Measurements from ENCODE around the gene HOXD12.

HOXD12 gene

GRCh38 chr2:176115883-176116813, 16.6 kb downstream of the HOXD12 start, which contains the start of gene HOXD10:
HOXD10 (plus strand) TSS chr2:176116778; CDS start chr2:176116834, 56 bp downstream.
- no peak within 1 kb of the TSS for H3K27ac ChIP-seq (replicated peaks; ENCODE audit: low read length)
- H3K4me1 ChIP-seq (ENCODE audit: control insufficient read depth in 2 of 2, insufficient read depth in 1 of 2, low read depth in 1 of 2, low read length in 2 of 2), result no peaks in the 10 kb centered on the region
- H2BK15ac ChIP-seq (ENCODE audit: low read length), result no peak within 1 kb of the TSS
- peak within 1 kb of the TSS; percentile 13 for H3K4me2 ChIP-seq (ENCODE audit: insufficient read depth, low read length, poor library complexity, severe bottlenecking)
- H3K18ac ChIP-seq (ENCODE audit: low read length), result no peak within 1 kb of the TSS
- no peaks in the 10 kb centered on the region for H3K79me1 ChIP-seq (ENCODE audit: low read depth, low read length)
- no peak within 1 kb of the TSS for H3K23ac ChIP-seq (ENCODE audit: low read depth, low read length, poor library complexity)
- no peak within 1 kb of the TSS for H2BK5ac ChIP-seq (ENCODE audit: low read length)
- H2BK12ac ChIP-seq (ENCODE audit: low read length), result no peak within 1 kb of the TSS
- H3K36me3 ChIP-seq (replicated peaks in 1 of 2; ENCODE audit: control insufficient read depth in 2 of 2, insufficient read depth in 2 of 2, low read length in 2 of 2), result no peaks in the 10 kb centered on the region
- no peak within 1 kb of the TSS for H3K9ac ChIP-seq (ENCODE audit: low read depth, low read length, poor library complexity)
- no peak within 1 kb of the TSS for H2BK120ac ChIP-seq (ENCODE audit: low read depth, low read length)
- no peak within 1 kb of the TSS for H2AK5ac ChIP-seq (ENCODE audit: low read depth, low read length)
- H4K8ac ChIP-seq (ENCODE audit: low read depth, low read length), result no peak within 1 kb of the TSS
- peaks cover 5 to 7% of the 10 kb centered on the region in 2 donors for H3K9me3 ChIP-seq (replicated peaks in 1 of 2; ENCODE audit: control insufficient read depth in 2 of 2, insufficient read depth in 1 of 2, low read depth in 1 of 2, low read length in 2 of 2)
- H2AFZ ChIP-seq (ENCODE audit: low read length), result peak within 1 kb of the TSS; percentile 49
- H4K91ac ChIP-seq (ENCODE audit: low read depth, low read length, poor library complexity), result no peak within 1 kb of the TSS
- no peak for DNase-seq (ENCODE audit: low spot score)
- H3K14ac ChIP-seq (ENCODE audit: low read length), result no peak within 1 kb of the TSS
- WGBS, 2 donors (ENCODE audit: extremely low coverage in 2 of 2, insufficient read length in 2 of 2, insufficient replicate concordance in 1 of 2), result no CpG with 5 or more reads among the region's 66 CpGs
- peaks cover 53 to 99% (median 96%) of the 10 kb centered on the region in 3 experiments for H3K27me3 ChIP-seq (ENCODE audit: control insufficient read depth in 3 of 3, insufficient read depth in 3 of 3, low read depth in 1 of 3, low read length in 3 of 3)
- no peak within 1 kb of the TSS for H3K4ac ChIP-seq (ENCODE audit: low read length)
- no peak within 1 kb of the TSS for H3K4me3 ChIP-seq (ENCODE audit: low read length in 2 of 2)

GRCh38 chr2:176117162-176117822, 17.7 kb downstream of the HOXD12 start:
- no peak overlapping the region for H2BK12ac ChIP-seq (ENCODE audit: low read length)
- no peak overlapping the region for H2AK5ac ChIP-seq (ENCODE audit: low read depth, low read length)
- H3K27ac ChIP-seq (replicated peaks; ENCODE audit: low read length), result no peak overlapping the region
- DNase-seq (ENCODE audit: low spot score), result no peak
- H3K36me3 ChIP-seq (replicated peaks in 1 of 2; ENCODE audit: control insufficient read depth in 2 of 2, insufficient read depth in 2 of 2, low read length in 2 of 2), result no peaks in the 10 kb centered on the region
- H4K8ac ChIP-seq (ENCODE audit: low read depth, low read length), result no peak overlapping the region
- no peak overlapping the region for H3K4me2 ChIP-seq (ENCODE audit: insufficient read depth, low read length, poor library complexity, severe bottlenecking)
- H3K9ac ChIP-seq (ENCODE audit: low read depth, low read length, poor library complexity), result no peak overlapping the region
- no peak overlapping the region for H2BK120ac ChIP-seq (ENCODE audit: low read depth, low read length)
- no peak overlapping the region for H3K4me3 ChIP-seq (ENCODE audit: low read length in 2 of 2)
- H3K23ac ChIP-seq (ENCODE audit: low read depth, low read length, poor library complexity), result no peak overlapping the region
- H3K27me3 ChIP-seq (ENCODE audit: control insufficient read depth in 3 of 3, insufficient read depth in 3 of 3, low read depth in 1 of 3, low read length in 3 of 3), result peaks cover 59 to 99% (median 96%) of the 10 kb centered on the region in 3 experiments
- H2AFZ ChIP-seq (ENCODE audit: low read length), result no peak overlapping the region
- H3K14ac ChIP-seq (ENCODE audit: low read length), result no peak overlapping the region
- no peak overlapping the region for H2BK5ac ChIP-seq (ENCODE audit: low read length)
- no peak overlapping the region for H3K18ac ChIP-seq (ENCODE audit: low read length)
- no peaks in the 10 kb centered on the region for H3K79me1 ChIP-seq (ENCODE audit: low read depth, low read length)
- no CpG with 5 or more reads among the region's 40 CpGs for WGBS, 2 donors (ENCODE audit: extremely low coverage in 2 of 2, insufficient read length in 2 of 2, insufficient replicate concordance in 1 of 2)
- no peak overlapping the region for H2BK15ac ChIP-seq (ENCODE audit: low read length)
- H4K91ac ChIP-seq (ENCODE audit: low read depth, low read length, poor library complexity), result no peak overlapping the region
- H3K4ac ChIP-seq (ENCODE audit: low read length), result no peak overlapping the region
- peaks cover 5 to 7% of the 10 kb centered on the region in 2 donors for H3K9me3 ChIP-seq (replicated peaks in 1 of 2; ENCODE audit: control insufficient read depth in 2 of 2, insufficient read depth in 1 of 2, low read depth in 1 of 2, low read length in 2 of 2)
- H3K4me1 ChIP-seq (ENCODE audit: control insufficient read depth in 2 of 2, insufficient read depth in 1 of 2, low read depth in 1 of 2, low read length in 2 of 2), result no peaks in the 10 kb centered on the region

DNA sequence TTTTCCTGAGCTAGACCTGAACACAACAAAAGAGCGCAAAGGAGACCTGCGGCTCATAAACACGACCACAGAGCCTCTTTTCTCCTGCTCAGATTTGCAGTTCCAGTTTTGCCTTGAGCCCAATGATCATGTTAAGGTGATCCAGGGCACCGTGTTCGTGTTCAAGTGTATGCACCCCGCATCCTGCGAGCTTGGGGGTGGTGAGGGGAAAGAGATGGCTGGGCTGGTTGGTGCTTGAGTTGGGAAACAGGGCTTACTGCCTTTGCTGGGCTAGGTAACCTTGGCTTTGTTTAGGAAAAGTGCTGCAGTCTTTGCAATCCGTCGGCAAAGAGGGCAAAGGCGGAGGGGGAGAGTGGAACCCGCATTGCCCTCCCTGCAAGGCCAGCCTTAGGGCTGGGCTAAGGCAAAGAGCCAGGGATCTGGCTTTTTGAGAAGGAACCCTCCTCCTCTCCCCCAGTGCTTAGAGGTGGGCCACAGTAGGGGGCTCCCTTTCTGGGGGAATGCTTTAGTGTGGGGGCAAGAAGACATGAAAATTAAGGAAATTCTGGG, 18.3 kb downstream of the HOXD12 start:
- no peaks in the 10 kb centered on the region for H3K79me1 ChIP-seq (ENCODE audit: low read depth, low read length)
- H3K4me2 ChIP-seq (ENCODE audit: insufficient read depth, low read length, poor library complexity, severe bottlenecking), result no peak overlapping the region
- no peak overlapping the region for H3K23ac ChIP-seq (ENCODE audit: low read depth, low read length, poor library complexity)
- WGBS, 2 donors (ENCODE audit: extremely low coverage in 2 of 2, insufficient read length in 2 of 2, insufficient replicate concordance in 1 of 2), result no CpG with 5 or more reads among the region's 11 CpGs
- no peak overlapping the region for H2AK5ac ChIP-seq (ENCODE audit: low read depth, low read length)
- H2BK120ac ChIP-seq (ENCODE audit: low read depth, low read length), result no peak overlapping the region
- peaks cover 5 to 7% of the 10 kb centered on the region in 2 donors for H3K9me3 ChIP-seq (replicated peaks in 1 of 2; ENCODE audit: control insufficient read depth in 2 of 2, insufficient read depth in 1 of 2, low read depth in 1 of 2, low read length in 2 of 2)
- no peak overlapping the region for H2AFZ ChIP-seq (ENCODE audit: low read length)
- no peak overlapping the region for H4K91ac ChIP-seq (ENCODE audit: low read depth, low read length, poor library complexity)
- H3K4me1 ChIP-seq (ENCODE audit: control insufficient read depth in 2 of 2, insufficient read depth in 1 of 2, low read depth in 1 of 2, low read length in 2 of 2), result no peaks in the 10 kb centered on the region
- H3K9ac ChIP-seq (ENCODE audit: low read depth, low read length, poor library complexity), result no peak overlapping the region
- no peak overlapping the region for H3K14ac ChIP-seq (ENCODE audit: low read length)
- H4K8ac ChIP-seq (ENCODE audit: low read depth, low read length), result no peak overlapping the region
- DNase-seq (ENCODE audit: low spot score), result no peak
- H2BK15ac ChIP-seq (ENCODE audit: low read length), result no peak overlapping the region
- H3K18ac ChIP-seq (ENCODE audit: low read length), result no peak overlapping the region
- H3K4me3 ChIP-seq (ENCODE audit: low read length in 2 of 2), result peak overlapping the region in 1 of 2 donors; percentile 11
- H3K36me3 ChIP-seq (replicated peaks in 1 of 2; ENCODE audit: control insufficient read depth in 2 of 2, insufficient read depth in 2 of 2, low read length in 2 of 2), result no peaks in the 10 kb centered on the region
- H2BK12ac ChIP-seq (ENCODE audit: low read length), result no peak overlapping the region
- H3K4ac ChIP-seq (ENCODE audit: low read length), result no peak overlapping the region
- H3K27me3 ChIP-seq (ENCODE audit: control insufficient read depth in 3 of 3, insufficient read depth in 3 of 3, low read depth in 1 of 3, low read length in 3 of 3), result peaks cover 60 to 99% (median 96%) of the 10 kb centered on the region in 3 experiments
- H3K27ac ChIP-seq (replicated peaks; ENCODE audit: low read length), result no peak overlapping the region
- no peak overlapping the region for H2BK5ac ChIP-seq (ENCODE audit: low read length)
